ENCODE results near the gene NCOA1.
"Not testable (repeated sequence)": the region's sequence is repeated elsewhere in the genome, so short reads cannot be mapped to it uniquely, and the experiment has no call there.

NCOA1 gene

GRCh38 chr2:24541621-24542020 lies 50.6 kb downstream of the NCOA1 start:
- DNase-seq: no peak

DNA sequence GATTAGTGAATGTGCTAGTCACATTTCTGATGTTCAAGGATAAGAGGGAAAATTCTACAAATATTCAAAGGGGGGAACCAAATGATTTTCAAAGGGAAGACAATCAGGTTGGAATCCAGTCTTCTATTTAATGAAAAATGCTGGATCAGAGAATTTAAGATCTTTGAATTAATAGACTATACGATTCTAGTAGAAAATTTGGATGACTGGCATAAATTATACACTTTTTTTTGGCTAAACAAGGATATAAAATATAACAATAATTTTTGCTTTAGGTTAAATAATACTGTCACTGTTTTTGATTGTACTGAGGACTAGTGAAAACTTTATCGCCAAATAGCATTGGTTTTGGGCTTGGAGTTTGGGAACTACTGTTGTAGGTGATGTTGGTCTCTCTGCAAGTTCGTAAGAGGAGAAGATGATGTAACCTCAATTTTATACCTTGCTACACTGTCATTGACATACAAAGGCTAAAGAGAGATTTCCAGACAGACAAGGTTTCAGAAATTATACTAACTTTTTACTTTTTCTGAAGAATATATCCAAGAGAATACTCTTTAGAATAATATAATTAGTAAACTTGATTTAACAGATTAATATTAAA lies 51.3 kb downstream of the NCOA1 start:
- DNase-seq: no peak

GRCh38 chr2:24543252-24543651 lies 52.2 kb downstream of the NCOA1 start:
- DNase-seq: no peak

- no peak for DNase-seq
Measured at GRCh38 chr2:24544456-24545115, 53.5 kb downstream of the NCOA1 start.

- DNase-seq: no peak
Measured at GRCh38 chr2:24546669-24547068, 55.6 kb downstream of the NCOA1 start.

DNA sequence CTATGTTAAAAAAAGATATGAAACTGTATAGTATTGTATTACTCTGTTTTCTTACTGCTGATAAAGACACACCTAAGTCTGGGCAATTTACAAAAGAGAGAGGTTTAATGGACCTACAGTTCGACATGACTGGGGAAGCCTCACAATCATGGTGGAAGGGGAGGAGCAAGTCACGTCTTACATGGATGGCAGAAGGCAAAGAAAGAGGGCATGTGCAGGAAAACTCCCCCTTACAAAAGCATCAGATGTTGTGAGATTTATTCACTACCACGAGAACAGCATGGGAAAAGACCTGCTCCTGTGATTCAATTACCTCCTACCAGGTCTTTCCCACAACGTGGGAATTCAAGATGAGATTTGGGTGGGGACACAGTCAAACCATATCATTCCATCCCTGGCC lies 57.0 kb downstream of the NCOA1 start:
- no peak for DNase-seq

GRCh38 chr2:24550301-24550700 lies 59.2 kb downstream of the NCOA1 start:
- not testable (repeated sequence) for DNase-seq

DNA sequence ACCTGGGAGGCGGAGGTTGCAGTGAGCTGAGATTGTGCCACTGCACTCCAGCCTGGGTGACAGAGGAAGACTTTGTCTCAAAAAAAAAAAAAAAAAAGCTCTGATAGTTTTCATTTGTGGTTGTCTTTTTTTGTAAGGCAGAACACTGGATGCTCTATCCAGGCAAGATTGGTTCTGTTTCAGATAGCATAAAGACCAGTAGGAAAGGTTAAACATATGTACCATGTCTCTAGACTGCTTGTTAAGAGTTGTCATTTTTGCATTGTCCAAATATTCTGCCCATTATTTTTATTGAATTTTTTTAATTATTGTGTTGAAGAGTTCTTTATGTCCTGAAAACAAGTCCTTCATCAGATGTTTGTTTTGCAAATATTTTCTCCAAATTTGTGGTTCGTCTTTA lies 60.0 kb downstream of the NCOA1 start:
- no peak for DNase-seq

DNA sequence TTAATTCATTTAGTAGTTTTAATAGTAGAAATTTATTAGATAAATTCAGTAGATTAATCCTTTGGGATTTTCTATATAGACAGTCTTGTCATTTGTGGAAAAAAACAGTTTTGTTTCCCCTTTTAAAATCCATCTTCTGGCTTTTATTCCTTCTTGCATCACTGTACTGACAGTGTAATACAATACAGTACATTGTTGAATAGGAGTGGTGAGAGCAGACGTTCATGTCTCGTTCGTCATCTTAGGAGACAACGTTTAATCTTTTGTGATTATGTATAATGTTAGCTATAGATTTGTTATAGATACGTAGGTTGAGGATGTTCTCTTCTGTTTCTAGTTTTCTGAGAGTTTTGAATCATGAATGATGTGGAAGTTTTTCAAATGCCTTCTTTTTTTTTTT lies 61.8 kb downstream of the NCOA1 start:
- no peak for DNase-seq

- DNase-seq: no peak
Measured at GRCh38 chr2:24558781-24559472, 67.9 kb downstream of the NCOA1 start.

DNA sequence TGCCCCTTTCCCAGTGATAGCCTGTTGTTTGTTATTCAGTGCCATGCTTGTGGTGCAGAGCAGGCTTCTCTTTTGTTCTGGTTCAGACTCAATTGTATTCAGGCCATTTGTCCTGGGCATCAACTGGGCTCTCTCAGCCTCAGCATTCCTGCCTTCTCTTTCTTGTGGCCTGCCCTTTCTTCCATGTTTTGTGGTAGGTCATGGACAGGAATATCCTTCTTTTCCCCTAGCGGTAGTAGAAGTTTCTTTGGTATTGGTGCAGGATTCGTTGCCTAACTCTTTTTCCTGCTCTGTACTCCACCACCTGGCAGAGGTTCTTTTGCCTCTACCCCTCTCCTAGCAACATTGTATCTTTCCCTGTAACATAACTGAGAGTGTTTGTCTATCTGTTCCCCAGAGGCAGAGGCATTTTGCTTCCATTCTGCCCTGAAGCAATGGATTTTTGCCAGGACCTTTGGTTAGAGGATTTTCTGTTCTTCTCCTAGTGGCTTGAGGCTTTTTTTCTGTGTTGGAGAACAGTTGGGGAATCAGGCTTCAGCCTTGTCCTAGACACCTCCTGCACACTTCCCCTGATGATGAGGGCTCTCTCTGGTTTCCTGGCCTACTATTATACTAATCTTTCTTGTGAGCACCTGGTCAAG lies 68.5 kb downstream of the NCOA1 start:
- DNase-seq: no peak

GRCh38 chr2:24565537-24565936 lies 74.5 kb downstream of the NCOA1 start:
- DNase-seq: no peak

GRCh38 chr2:24566209-24566608 lies 75.2 kb downstream of the NCOA1 start:
- DNase-seq: no peak

DNA sequence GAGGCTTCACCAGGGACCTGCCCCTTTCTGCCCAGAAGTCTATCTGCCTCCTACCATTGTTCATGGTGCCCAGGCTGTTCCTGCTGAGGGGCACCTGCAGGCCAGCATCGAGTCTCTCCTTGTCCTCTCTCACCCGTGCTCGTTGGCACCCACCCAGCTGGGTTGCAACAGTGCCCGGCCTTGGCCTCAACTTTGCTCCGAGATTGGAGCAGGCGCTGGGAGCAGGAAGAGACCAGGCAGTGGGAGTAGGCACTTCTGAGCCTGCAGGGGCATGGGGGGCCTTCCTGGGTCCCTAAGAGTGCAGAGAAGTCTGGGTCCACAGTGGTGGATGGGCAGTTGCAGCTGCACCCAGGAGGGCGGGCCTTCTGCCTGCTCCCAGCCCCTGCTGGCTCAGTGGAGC lies 75.6 kb downstream of the NCOA1 start:
- no peak for DNase-seq

- DNase-seq: no peak
Measured at GRCh38 chr2:24568551-24568950, 77.5 kb downstream of the NCOA1 start.

- not testable (repeated sequence) for DNase-seq
Measured at GRCh38 chr2:24569565-24569964, 78.5 kb downstream of the NCOA1 start.

- no peak for DNase-seq
Measured at GRCh38 chr2:24570225-24570624, 79.2 kb downstream of the NCOA1 start.

DNA sequence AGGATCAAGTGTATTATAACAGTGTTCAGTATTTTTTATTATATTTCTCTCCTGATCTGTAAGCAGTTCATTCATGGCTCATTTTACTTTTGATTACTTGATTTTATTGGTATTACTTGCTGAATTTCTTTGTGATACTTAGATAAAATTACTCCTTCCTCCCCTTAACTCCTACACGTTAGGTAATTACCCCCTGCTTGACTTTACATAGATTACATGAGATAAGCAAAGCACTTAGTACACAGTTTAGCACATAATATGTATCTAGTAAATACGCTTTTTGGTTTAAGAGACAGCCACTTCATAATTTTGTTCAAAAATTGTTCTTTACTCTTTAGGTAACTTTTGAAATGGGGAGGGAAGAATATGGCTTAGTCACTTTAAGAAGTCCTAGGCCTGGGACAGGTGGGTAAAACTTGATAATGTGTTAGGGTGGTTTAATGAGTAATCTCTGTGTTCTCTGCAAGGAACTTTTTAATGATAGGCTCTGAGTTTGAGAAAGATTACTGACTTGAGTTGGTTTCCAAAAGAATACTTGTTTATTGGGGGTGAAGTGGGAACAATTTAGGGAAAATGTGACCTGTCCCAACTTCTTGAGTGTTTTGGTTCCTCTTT lies 80.9 kb downstream of the NCOA1 start:
- DNase-seq: no peak

DNA sequence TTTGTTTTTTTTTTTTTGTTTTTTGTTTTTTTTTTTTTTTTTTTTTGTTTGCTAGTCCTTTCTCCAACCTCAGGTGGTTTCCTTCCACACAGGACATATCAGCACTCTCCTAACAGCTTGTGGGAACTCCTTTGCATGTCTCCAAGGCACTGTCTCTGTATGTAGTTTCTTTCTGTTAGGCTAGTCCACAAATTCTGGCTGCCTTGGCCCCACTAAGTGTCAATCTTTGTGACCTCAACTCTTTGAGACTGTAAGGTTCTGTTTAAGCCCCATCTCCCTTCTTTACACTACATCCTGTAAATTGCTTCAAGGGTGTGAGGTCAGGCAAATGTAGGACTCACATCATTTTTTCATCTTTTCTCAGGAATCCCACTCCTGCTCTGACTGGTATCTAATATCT lies 85.1 kb downstream of the NCOA1 start:
- no peak for DNase-seq

DNA sequence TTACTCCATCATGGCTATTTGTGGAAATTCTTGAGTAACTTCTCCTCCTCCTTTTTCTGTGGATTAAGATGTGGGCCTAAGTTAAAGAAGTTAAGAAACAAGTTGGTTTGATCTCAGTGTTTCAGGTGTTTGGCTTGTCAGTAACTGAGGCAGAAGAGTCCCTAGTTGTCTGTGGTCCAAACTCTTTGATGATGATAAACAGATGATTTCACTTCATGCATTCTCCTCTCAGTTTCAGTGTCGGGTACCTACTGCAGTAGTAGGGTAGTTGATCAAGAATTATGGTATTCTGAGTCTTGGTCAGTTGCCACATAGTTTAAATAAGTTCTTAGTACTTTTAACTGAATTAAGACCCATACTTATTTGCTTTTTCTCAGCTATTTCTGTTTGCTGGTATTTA lies 85.6 kb downstream of the NCOA1 start:
- DNase-seq: no peak

DNA sequence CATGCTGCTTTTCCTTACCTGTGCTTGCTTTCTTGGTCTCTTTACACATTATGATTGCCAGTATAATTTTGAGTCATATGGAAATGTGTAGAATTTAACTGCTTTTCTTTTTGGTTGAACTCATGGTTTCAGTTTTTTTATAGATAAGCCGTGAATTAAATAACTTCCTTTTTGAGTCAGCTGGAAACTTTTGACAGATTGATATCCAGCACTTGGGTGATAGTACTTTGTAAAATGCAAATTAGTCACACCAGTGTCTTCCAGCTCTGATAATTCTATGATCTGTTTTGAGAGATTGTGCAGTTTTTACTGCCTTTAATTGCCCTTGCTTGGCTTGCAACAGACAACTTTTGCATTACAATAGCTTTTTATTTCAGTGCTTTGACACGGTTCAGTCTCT lies 86.4 kb downstream of the NCOA1 start:
- DNase-seq: no peak

- DNase-seq: no peak
Measured at GRCh38 chr2:24579053-24579803, 88.2 kb downstream of the NCOA1 start.

DNA sequence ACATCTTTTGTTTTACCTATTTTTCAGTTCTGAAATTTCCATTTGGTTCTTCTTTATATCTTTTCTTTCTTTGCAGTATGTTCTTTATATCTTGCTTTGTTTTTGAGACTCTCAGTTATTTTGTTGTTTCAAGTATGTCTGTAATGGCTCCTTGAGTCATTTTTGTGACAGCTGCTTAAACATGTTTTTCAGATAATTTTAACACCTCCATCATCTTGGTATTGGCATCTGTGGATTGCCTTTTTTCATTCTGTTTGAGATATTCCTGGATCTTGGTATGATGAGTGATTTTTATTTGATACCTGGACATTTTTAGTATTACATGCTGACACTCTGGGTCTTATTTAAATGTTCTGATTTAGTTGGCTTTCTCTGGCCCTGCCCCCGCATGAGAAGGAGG lies 89.5 kb downstream of the NCOA1 start:
- no peak for DNase-seq

All from SHP77 (cell line).